ENCODE measurements around the gene SH3BGR. TPM values are rescaled to one million over a fixed set of nuclear protein-coding genes. Genes with fewer than 3 reads are reported as not detected.
A peak's percentile ranks its signal among the peaks of the same experiment; 100 is the strongest.

SH3BGR gene
- total RNA-seq, 4 donors from 2014 or later: 92.9 to 182 (median 149) TPM

DNA sequence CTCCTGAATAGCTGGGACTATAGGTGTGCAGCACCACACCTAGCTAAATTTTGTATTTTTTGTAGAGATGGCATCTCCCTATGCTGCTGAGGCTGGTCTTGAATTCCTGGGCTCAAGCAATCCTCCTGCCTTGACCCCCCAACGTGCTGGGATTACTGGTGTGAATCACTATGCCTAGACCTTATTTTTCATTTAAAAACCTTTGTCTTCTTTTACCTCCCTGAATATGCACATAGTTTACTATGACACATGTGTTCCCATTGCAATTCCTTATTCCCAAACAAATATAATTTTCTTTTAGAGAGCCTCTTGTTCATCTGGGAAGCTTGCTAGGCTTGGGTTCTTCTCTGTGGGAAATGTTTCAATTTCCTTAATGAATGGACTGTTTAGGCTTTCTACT lies 16.8 kb downstream of the SH3BGR start:
- TF ChIP-seq, protein P1, sequence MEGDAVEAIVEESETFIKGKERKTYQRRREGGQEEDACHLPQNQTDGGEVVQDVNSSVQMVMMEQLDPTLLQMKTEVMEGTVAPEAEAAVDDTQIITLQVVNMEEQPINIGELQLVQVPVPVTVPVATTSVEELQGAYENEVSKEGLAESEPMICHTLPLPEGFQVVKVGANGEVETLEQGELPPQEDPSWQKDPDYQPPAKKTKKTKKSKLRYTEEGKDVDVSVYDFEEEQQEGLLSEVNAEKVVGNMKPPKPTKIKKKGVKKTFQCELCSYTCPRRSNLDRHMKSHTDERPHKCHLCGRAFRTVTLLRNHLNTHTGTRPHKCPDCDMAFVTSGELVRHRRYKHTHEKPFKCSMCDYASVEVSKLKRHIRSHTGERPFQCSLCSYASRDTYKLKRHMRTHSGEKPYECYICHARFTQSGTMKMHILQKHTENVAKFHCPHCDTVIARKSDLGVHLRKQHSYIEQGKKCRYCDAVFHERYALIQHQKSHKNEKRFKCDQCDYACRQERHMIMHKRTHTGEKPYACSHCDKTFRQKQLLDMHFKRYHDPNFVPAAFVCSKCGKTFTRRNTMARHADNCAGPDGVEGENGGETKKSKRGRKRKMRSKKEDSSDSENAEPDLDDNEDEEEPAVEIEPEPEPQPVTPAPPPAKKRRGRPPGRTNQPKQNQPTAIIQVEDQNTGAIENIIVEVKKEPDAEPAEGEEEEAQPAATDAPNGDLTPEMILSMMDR (IDR thresholded peaks at IDR 0.05 in 4 of 5, conservative IDR thresholded peaks at IDR 0.05 in 1 of 5): no peak
- no peak for TF ChIP-seq POLR2A (IDR thresholded peaks at IDR 0.05)
- no peaks in the 10 kb centered on the region for H3K36me3 ChIP-seq
- intact Hi-C loops (cut with DNase I; ENCODE audit: low total_unique reads) (no loop called here), in situ Hi-C loops (cut with MboI; ENCODE audit: low sequenced_read_pairs in 4 of 4) (no loop called here)
- H3K27ac ChIP-seq: peak overlapping the region; percentile 18 to 76 (median 72)
- no peaks in the 10 kb centered on the region for H3K27me3 ChIP-seq
- no peak overlapping the region for H3K4me3 ChIP-seq
- ATAC-seq: no peak
- H3K4me1 ChIP-seq: peaks cover 26 to 37% of the 10 kb centered on the region in 2 donors
- H3K9me3 ChIP-seq: no peaks in the 10 kb centered on the region
- DNase-seq: no peak

DNA sequence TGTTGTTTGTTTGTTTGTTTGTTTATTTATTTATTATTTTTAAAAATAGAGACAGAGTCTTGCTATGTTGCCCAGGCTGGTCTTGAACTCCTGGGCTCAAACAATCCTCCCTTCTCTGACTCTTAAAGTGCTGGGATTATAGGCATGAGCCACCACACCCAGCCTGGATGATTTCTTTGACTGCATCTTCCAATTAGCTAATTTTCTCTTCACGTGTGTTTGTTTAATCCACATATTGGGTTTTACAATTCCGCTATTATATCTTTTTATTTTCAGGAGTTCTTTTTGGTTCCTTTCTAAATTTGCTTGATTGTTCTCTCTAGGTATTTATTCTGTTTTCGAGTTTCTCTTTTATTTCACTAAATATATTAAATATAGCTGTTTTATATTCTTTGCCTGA lies 19.8 kb downstream of the SH3BGR start:
- H3K27me3 ChIP-seq: no peaks in the 10 kb centered on the region
- H3K4me1 ChIP-seq: peaks cover 21 to 42% of the 10 kb centered on the region in 2 donors
- DNase-seq: no peak
- H3K4me3 ChIP-seq: no peak overlapping the region
- TF ChIP-seq, protein P1 (IDR thresholded peaks at IDR 0.05 in 4 of 5, conservative IDR thresholded peaks at IDR 0.05 in 1 of 5): no peak
- no peak for TF ChIP-seq POLR2A (IDR thresholded peaks at IDR 0.05)
- H3K9me3 ChIP-seq: no peaks in the 10 kb centered on the region
- no peak for ATAC-seq
- H3K27ac ChIP-seq: peak overlapping the region in 1 of 4 donors; percentile 30
- in situ Hi-C loops (cut with MboI; ENCODE audit: low sequenced_read_pairs in 4 of 4) (no loop called here), intact Hi-C loops (cut with DNase I; ENCODE audit: low total_unique reads) (no loop called here)
- H3K36me3 ChIP-seq: peaks cover 0 to 3% of the 10 kb centered on the region in 2 donors

DNA sequence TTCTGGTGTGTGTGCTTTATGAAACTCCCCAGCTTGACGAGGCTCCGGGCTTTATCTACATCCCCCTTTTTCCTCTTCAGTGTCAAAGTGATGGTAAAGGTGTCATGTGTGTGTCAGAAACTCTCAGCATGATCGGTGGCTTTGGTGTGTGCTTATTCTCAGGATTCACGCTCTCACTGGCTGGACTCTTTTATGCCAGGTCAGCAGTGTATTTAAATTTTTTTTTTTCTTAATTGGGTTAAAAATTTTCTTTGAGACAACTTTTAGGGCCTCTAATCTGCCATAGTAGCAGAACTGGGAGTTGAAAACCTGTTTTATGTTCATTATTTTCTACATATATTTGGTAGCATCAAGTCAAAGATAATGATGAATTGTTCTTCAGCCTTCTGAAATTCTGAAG lies 21.0 kb downstream of the SH3BGR start:
- TF ChIP-seq, protein P1 (IDR thresholded peaks at IDR 0.05 in 4 of 5, conservative IDR thresholded peaks at IDR 0.05 in 1 of 5): no peak
- TF ChIP-seq POLR2A (IDR thresholded peaks at IDR 0.05): no peak

DNA sequence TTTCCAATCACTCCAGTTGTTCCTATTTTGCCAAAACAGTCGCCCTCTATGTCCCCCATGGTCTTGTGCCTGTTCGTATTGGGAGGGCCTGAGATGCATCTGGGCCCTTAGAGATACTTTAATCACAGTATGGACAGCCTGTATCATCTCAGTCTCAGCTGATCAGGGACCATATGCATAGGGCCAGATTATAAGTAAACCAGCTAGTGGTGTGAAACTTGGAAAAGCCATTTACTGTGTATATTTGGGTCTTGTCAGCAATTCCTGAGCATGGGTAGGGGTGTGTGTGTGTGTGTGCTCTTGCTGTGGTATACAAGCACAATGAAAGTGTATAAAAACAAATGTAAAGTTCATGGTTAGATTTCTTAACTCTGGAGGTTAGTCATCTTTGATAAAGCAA lies 22.8 kb downstream of the SH3BGR start:
- Histone ChIP-seq H3K4me3 (no peak overlapping the region), H3K4me1 (peaks cover 6 to 16% of the 10 kb centered on the region in 2 donors), H3K36me3 (peaks cover 0 to 3% of the 10 kb centered on the region in 2 donors), H3K9me3 (no peaks in the 10 kb centered on the region), H3K27me3 (no peaks in the 10 kb centered on the region), H3K27ac (peak overlapping the region in 1 of 4 donors; percentile 17)
- ATAC-seq (no peak), DNase-seq (no peak)
- TF ChIP-seq, protein P1 (IDR thresholded peaks at IDR 0.05 in 4 of 5, conservative IDR thresholded peaks at IDR 0.05 in 1 of 5): no peak
- TF ChIP-seq POLR2A (IDR thresholded peaks at IDR 0.05): no peak
- in situ Hi-C loops (cut with MboI; ENCODE audit: low sequenced_read_pairs in 4 of 4): no loop called here
- intact Hi-C loops (cut with DNase I; ENCODE audit: low total_unique reads): no loop called here

More for the DNA sequence above, 21.0 kb downstream of the SH3BGR start:
- DNase-seq: no peak
- in situ Hi-C loops (cut with MboI; ENCODE audit: low sequenced_read_pairs in 4 of 4) (no loop called here), intact Hi-C loops (cut with DNase I; ENCODE audit: low total_unique reads) (no loop called here)
- no peak for ATAC-seq
- H3K4me1 ChIP-seq: peaks cover 12 to 32% of the 10 kb centered on the region in 2 donors
- H3K27ac ChIP-seq: peak overlapping the region in 1 of 4 donors; percentile 30
- no peaks in the 10 kb centered on the region for H3K9me3 ChIP-seq
- H3K36me3 ChIP-seq: peaks cover 0 to 3% of the 10 kb centered on the region in 2 donors
- no peaks in the 10 kb centered on the region for H3K27me3 ChIP-seq
- H3K4me3 ChIP-seq: no peak overlapping the region
